ENCODE results near the gene ECHDC3. TPM values are rescaled to one million over a fixed set of nuclear protein-coding genes. Genes with fewer than 3 reads are reported as not detected.

ECHDC3 gene
- total and polyA plus RNA-seq, 5 donors, result 62.3 to 74.9 (median 70.1) TPM

GRCh38 chr10:11783558-11783865 is 41.3 kb downstream of the ECHDC3 start:
- intact Hi-C loops (cut with DNase I), result loop anchor here in 2 of 4 donors (5.0 kb wide), 1 partner anchor 204 kb away; no protein-coding TSS in a partner anchor

GRCh38 chr10:11787374-11787773 is 45.2 kb downstream of the ECHDC3 start:
- whole genome bisulfite sequencing, result 92% methylated on average over 9 of the region's 9 CpGs
- Histone ChIP-seq H3K4me1 (ENCODE audit: control insufficient read depth, insufficient read depth, low read length) (no peaks in the 10 kb centered on the region), H3K4me3 (ENCODE audit: low read length) (no peak overlapping the region), H3K27me3 (ENCODE audit: control insufficient read depth, insufficient read depth) (no peaks in the 10 kb centered on the region), H3K27ac (ENCODE audit: low read length) (no peak overlapping the region), H3K9me3 (ENCODE audit: control insufficient read depth, low read length) (no peaks in the 10 kb centered on the region)
- DNase-seq, result no peak
- no peak for ATAC-seq
- intact Hi-C loops (cut with DNase I), result no loop called here

More at GRCh38 chr10:11783558-11783865, 41.3 kb downstream of the ECHDC3 start:
- 75% methylated on average over 7 of the region's 7 CpGs for WGBS
- no peak for ATAC-seq
- Histone ChIP-seq H3K27ac (ENCODE audit: low read length) (no peak overlapping the region), H3K27me3 (ENCODE audit: control insufficient read depth, insufficient read depth) (no peaks in the 10 kb centered on the region), H3K4me1 (ENCODE audit: control insufficient read depth, insufficient read depth, low read length) (no peaks in the 10 kb centered on the region), H3K4me3 (ENCODE audit: low read length) (no peak overlapping the region), H3K9me3 (ENCODE audit: control insufficient read depth, low read length) (no peaks in the 10 kb centered on the region)
- DNase-seq, result no peak

GRCh38 chr10:11787846-11788245 is 45.7 kb downstream of the ECHDC3 start:
- DNase-seq (no peak), ATAC-seq (peak in 1 of 2 donors; percentile 20)
- H3K27me3 ChIP-seq (ENCODE audit: control insufficient read depth, insufficient read depth), result no peaks in the 10 kb centered on the region
- H3K9me3 ChIP-seq (ENCODE audit: control insufficient read depth, low read length), result no peaks in the 10 kb centered on the region
- 88% methylated on average over 10 of the region's 10 CpGs for WGBS
- H3K4me1 ChIP-seq (ENCODE audit: control insufficient read depth, insufficient read depth, low read length), result no peaks in the 10 kb centered on the region
- intact Hi-C loops (cut with DNase I), result no loop called here
- H3K27ac ChIP-seq (ENCODE audit: low read length), result no peak overlapping the region
- H3K4me3 ChIP-seq (ENCODE audit: low read length), result no peak overlapping the region

- intact Hi-C loops (cut with DNase I), result no loop called here
- no peak overlapping the region for H3K27ac ChIP-seq (ENCODE audit: low read length)
- 58% methylated on average over 2 of the region's 2 CpGs for WGBS
- no peak for DNase-seq
- H3K9me3 ChIP-seq (ENCODE audit: control insufficient read depth, low read length), result no peaks in the 10 kb centered on the region
- no peaks in the 10 kb centered on the region for H3K27me3 ChIP-seq (ENCODE audit: control insufficient read depth, insufficient read depth)
- ATAC-seq, result no peak
- H3K4me1 ChIP-seq (ENCODE audit: control insufficient read depth, insufficient read depth, low read length), result no peaks in the 10 kb centered on the region
- no peak overlapping the region for H3K4me3 ChIP-seq (ENCODE audit: low read length)
These were observed 47.1 kb downstream of the ECHDC3 start for GRCh38 chr10:11789306-11789705.

GRCh38 chr10:11789956-11790355 is 47.8 kb downstream of the ECHDC3 start:
- WGBS, result 85% methylated on average over 8 of the region's 8 CpGs
- Histone ChIP-seq H3K4me1 (ENCODE audit: control insufficient read depth, insufficient read depth, low read length) (no peaks in the 10 kb centered on the region), H3K4me3 (ENCODE audit: low read length) (no peak overlapping the region), H3K9me3 (ENCODE audit: control insufficient read depth, low read length) (no peaks in the 10 kb centered on the region), H3K27me3 (ENCODE audit: control insufficient read depth, insufficient read depth) (no peaks in the 10 kb centered on the region), H3K27ac (ENCODE audit: low read length) (no peak overlapping the region)
- intact Hi-C loops (cut with DNase I), result loop anchor here in 1 of 4 donors (5.0 kb wide), 1 partner anchor 197 kb away; no protein-coding TSS in a partner anchor
- DNase-seq (no peak), ATAC-seq (no peak)

- DNase-seq, result no peak
- no peak overlapping the region for H3K27ac ChIP-seq (ENCODE audit: low read length)
- peak; percentile 14 to 50 for ATAC-seq
- H3K4me1 ChIP-seq (ENCODE audit: control insufficient read depth, insufficient read depth, low read length), result no peaks in the 10 kb centered on the region
- intact Hi-C loops (cut with DNase I), result loop anchor here in 1 of 4 donors (5.0 kb wide), 1 partner anchor 193 kb away; no protein-coding TSS in a partner anchor
- WGBS, result 73% methylated on average over 12 of the region's 12 CpGs
- H3K4me3 ChIP-seq (ENCODE audit: low read length), result no peak overlapping the region
- no peaks in the 10 kb centered on the region for H3K9me3 ChIP-seq (ENCODE audit: control insufficient read depth, low read length)
- H3K27me3 ChIP-seq (ENCODE audit: control insufficient read depth, insufficient read depth), result no peaks in the 10 kb centered on the region
These were observed 51.7 kb downstream of the ECHDC3 start for GRCh38 chr10:11793762-11794479.

- Histone ChIP-seq H3K9me3 (ENCODE audit: control insufficient read depth, low read length) (no peaks in the 10 kb centered on the region), H3K27me3 (ENCODE audit: control insufficient read depth, insufficient read depth) (no peaks in the 10 kb centered on the region), H3K4me3 (ENCODE audit: low read length) (no peak overlapping the region), H3K4me1 (ENCODE audit: control insufficient read depth, insufficient read depth, low read length) (no peaks in the 10 kb centered on the region), H3K27ac (ENCODE audit: low read length) (no peak overlapping the region)
- WGBS, result 93% methylated on average over 5 of the region's 5 CpGs
- no peak for ATAC-seq
- intact Hi-C loops (cut with DNase I), result loop anchor here in 1 of 4 donors (5.0 kb wide), 1 partner anchor 193 kb away; no protein-coding TSS in a partner anchor
- DNase-seq, result no peak
These were observed 52.4 kb downstream of the ECHDC3 start for GRCh38 chr10:11794566-11794965.

- intact Hi-C loops (cut with DNase I), result loop anchor here in 1 of 4 donors (5.0 kb wide), 1 partner anchor 192 kb away; no protein-coding TSS in a partner anchor
- 92% methylated on average over 25 of the region's 25 CpGs for WGBS
- H3K9me3 ChIP-seq (ENCODE audit: control insufficient read depth, low read length), result no peaks in the 10 kb centered on the region
- ATAC-seq, result no peak
- no peaks in the 10 kb centered on the region for H3K4me1 ChIP-seq (ENCODE audit: control insufficient read depth, insufficient read depth, low read length)
- DNase-seq, result no peak
- no peaks in the 10 kb centered on the region for H3K27me3 ChIP-seq (ENCODE audit: control insufficient read depth, insufficient read depth)
- H3K27ac ChIP-seq (ENCODE audit: low read length), result no peak overlapping the region
- no peak overlapping the region for H3K4me3 ChIP-seq (ENCODE audit: low read length)
These were observed 53.1 kb downstream of the ECHDC3 start for GRCh38 chr10:11795101-11795920.

GRCh38 chr10:11796474-11796873 is 54.3 kb downstream of the ECHDC3 start:
- no peak overlapping the region for H3K4me3 ChIP-seq (ENCODE audit: low read length)
- H3K27me3 ChIP-seq (ENCODE audit: control insufficient read depth, insufficient read depth), result no peaks in the 10 kb centered on the region
- no peaks in the 10 kb centered on the region for H3K4me1 ChIP-seq (ENCODE audit: control insufficient read depth, insufficient read depth, low read length)
- no peaks in the 10 kb centered on the region for H3K9me3 ChIP-seq (ENCODE audit: control insufficient read depth, low read length)
- ATAC-seq (no peak), DNase-seq (no peak)
- WGBS, result 40% methylated on average over 2 of the region's 2 CpGs
- intact Hi-C loops (cut with DNase I), result loop anchor here in 1 of 4 donors (5.0 kb wide), 1 partner anchor 191 kb away; no protein-coding TSS in a partner anchor
- no peak overlapping the region for H3K27ac ChIP-seq (ENCODE audit: low read length)

- WGBS, result 97% methylated on average over 10 of the region's 10 CpGs
- no peak overlapping the region for H3K4me3 ChIP-seq (ENCODE audit: low read length)
- no peak for ATAC-seq
These were observed 55.1 kb downstream of the ECHDC3 start for GRCh38 chr10:11797281-11797680.

More at GRCh38 chr10:11797281-11797680, 55.1 kb downstream of the ECHDC3 start:
- no peak for DNase-seq
- intact Hi-C loops (cut with DNase I), result loop anchor here in 1 of 4 donors (5.0 kb wide), 1 partner anchor 190 kb away; no protein-coding TSS in a partner anchor
- Histone ChIP-seq H3K9me3 (ENCODE audit: control insufficient read depth, low read length) (no peaks in the 10 kb centered on the region), H3K27me3 (ENCODE audit: control insufficient read depth, insufficient read depth) (no peaks in the 10 kb centered on the region), H3K27ac (ENCODE audit: low read length) (no peak overlapping the region), H3K4me1 (ENCODE audit: control insufficient read depth, insufficient read depth, low read length) (no peaks in the 10 kb centered on the region)

Measured in right cardiac atrium (tissue), 5 donors.